Measurements from ENCODE around the gene TRNAU1AP.

TRNAU1AP gene

GRCh38 chr1:28604962-28605361 lies 52.1 kb downstream of the TRNAU1AP start:
- DNase-seq (ENCODE audit: low read depth, low spot score), result no peak

- DNase-seq (ENCODE audit: low read depth, low spot score), result no peak
These were observed 53.9 kb downstream of the TRNAU1AP start for GRCh38 chr1:28606771-28607170.

- DNase-seq (ENCODE audit: low read depth, low spot score), result no peak
These were observed 60.3 kb downstream of the TRNAU1AP start for GRCh38 chr1:28613175-28613574.

Data from activated CD4-positive, CD25-positive, alpha-beta regulatory T cell treated with anti-CD3 and anti-CD28 coated beads, Interleukin-2, amount 50 U/mL, for 16 hours (primary cell).